Kidney (tissue), 14 donors: Measurements from ENCODE around the gene IARS1. TPM values are rescaled to one million over a fixed set of nuclear protein-coding genes. Genes with fewer than 3 reads are reported as not detected.

Experiments used
- DNase-seq, 5 donors: peaks; one replicate each; pipeline ENCODE4 v3.0.0-alpha.2; 2013 to 2020
- FAIRE-seq: peaks from 2 replicates; lab custom pipeline; 2012; peaks lifted over from hg19 to GRCh38; lab: Jason Lieb, UNC
- H3K27ac ChIP-seq, 2 donors: one replicate each; pipeline ENCODE4 v1.7.0; 2013; ENCODE audit warnings: low read depth in 2 of 2, low read length in 2 of 2, inconsistent platforms in 1 of 2
- H3K27me3 ChIP-seq: one replicate; pipeline ENCODE4 v1.7.1; 2013; ENCODE audit warnings: low read length, inconsistent platforms; ENCODE audit not compliant: control insufficient read depth, insufficient read depth
- H3K36me3 ChIP-seq, 3 donors: one replicate each; pipeline versions ENCODE4 v1.7.0 to v1.7.1; 2013; ENCODE audit warnings: low read length in 3 of 3, control low read depth in 1 of 3, inconsistent platforms in 1 of 3; ENCODE audit not compliant: insufficient read depth in 3 of 3, control insufficient read depth in 2 of 3
- H3K4me1 ChIP-seq, 3 donors: one replicate each; pipeline versions ENCODE4 v1.7.0 to v1.7.1; 2013; ENCODE audit warnings: low read length in 3 of 3, inconsistent platforms in 1 of 3, low read depth in 1 of 3; ENCODE audit not compliant: control insufficient read depth in 2 of 3, insufficient read depth in 2 of 3
- H3K4me3 ChIP-seq, 3 donors: one replicate each; pipeline versions ENCODE4 v1.7.0 to v1.8.1; 2013; ENCODE audit warnings: low read length in 3 of 3, control low read depth in 1 of 3, inconsistent platforms in 1 of 3
- H3K9ac ChIP-seq, 3 donors: one replicate each; pipeline versions ENCODE4 v1.7.0 to v1.7.1; 2013; ENCODE audit warnings: low read length in 3 of 3, control low read depth in 1 of 3, inconsistent platforms in 1 of 3
- H3K9me3 ChIP-seq, 3 donors: one replicate each; pipeline versions ENCODE4 v1.7.0 to v1.7.1; 2013; ENCODE audit warnings: low read length in 3 of 3, control low read depth in 1 of 3, inconsistent platforms in 1 of 3; ENCODE audit not compliant: control insufficient read depth in 2 of 3, insufficient read depth in 1 of 3
- intact Hi-C: fragments of 100-400 bp; cut with DNase I; formaldehyde crosslinking; loops from one replicate; pipeline ENCODE4 v1.11.1; 2022
- polyA plus RNA-seq: library from polyadenylated mRNA; stranded (reverse); fragments of 350-450 nt; fragmentation: Illumina TruSeq; extraction: RNeasy Lipid Tissue Mini Kit (QIAGEN cat#74804); gene quantifications from one replicate; pipeline ENCODE4 v1.2.3, GENCODE V29; 2014; ENCODE audit warnings: low read depth, low replicate concordance; ENCODE audit not compliant: insufficient read depth
- total RNA-seq: library from RNA; stranded (reverse); fragmentation: NEBNext Ultra II Directional; extraction: Animal tissue kit (Norgen Biotek cat#: 25700); gene quantifications from one replicate; pipeline ENCODE4 v1.2.1, GENCODE V29; 2021
- TF ChIP-seq, protein P1 (sequence below): IDR thresholded peaks from 3 replicates; pipeline ENCODE4 v1.5.1; 2012; ENCODE audit warnings: mild to moderate bottlenecking, moderate library complexity, borderline replicate concordance; ENCODE audit not compliant: insufficient read depth; ENCODE audit errors: extremely low read depth
- donor health status: control.
- donor health status: control.
- donor health status: control.
- donor health status: control.
- donor health status: control.
- donor health status: DM: yes; HTN: yes; CAD: no.
- donor health status: Normal renal cell carcinoma (clear cell type).

The IARS1 gene
- total and polyA plus RNA-seq, 2 donors from 2014 or later: 30.7 to 98.3 TPM

DNA sequence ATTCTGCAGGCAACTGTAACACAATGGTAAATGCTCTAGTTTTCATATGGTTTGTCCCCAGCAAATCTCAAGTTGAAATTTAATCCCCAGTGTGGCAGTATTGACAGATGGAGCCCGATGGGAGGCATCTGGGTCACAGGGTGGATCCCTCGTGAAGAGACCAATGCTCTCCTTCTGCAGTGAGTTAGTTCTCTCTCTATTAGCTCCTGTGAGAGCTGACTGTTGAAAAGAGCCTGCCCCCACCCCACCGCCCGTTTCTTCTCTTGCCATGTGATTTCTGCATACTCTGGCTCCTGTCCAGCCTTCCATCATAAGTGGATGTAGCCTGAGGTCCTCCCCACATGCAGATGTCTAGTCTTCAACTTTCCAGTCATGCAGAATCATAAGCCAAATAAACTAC lies 27.0 kb downstream of the IARS1 start:
- Histone ChIP-seq H3K9ac (no peak overlapping the region), H3K27ac (no peak overlapping the region), H3K27me3 (no peaks in the 10 kb centered on the region), H3K36me3 (peaks cover 19 to 77% (median 53%) of the 10 kb centered on the region in 3 donors), H3K9me3 (no peaks in the 10 kb centered on the region), H3K4me1 (no peaks in the 10 kb centered on the region), H3K4me3 (no peak overlapping the region)
- TF ChIP-seq, protein P1, sequence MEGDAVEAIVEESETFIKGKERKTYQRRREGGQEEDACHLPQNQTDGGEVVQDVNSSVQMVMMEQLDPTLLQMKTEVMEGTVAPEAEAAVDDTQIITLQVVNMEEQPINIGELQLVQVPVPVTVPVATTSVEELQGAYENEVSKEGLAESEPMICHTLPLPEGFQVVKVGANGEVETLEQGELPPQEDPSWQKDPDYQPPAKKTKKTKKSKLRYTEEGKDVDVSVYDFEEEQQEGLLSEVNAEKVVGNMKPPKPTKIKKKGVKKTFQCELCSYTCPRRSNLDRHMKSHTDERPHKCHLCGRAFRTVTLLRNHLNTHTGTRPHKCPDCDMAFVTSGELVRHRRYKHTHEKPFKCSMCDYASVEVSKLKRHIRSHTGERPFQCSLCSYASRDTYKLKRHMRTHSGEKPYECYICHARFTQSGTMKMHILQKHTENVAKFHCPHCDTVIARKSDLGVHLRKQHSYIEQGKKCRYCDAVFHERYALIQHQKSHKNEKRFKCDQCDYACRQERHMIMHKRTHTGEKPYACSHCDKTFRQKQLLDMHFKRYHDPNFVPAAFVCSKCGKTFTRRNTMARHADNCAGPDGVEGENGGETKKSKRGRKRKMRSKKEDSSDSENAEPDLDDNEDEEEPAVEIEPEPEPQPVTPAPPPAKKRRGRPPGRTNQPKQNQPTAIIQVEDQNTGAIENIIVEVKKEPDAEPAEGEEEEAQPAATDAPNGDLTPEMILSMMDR: no peak
- FAIRE-seq (no peak), DNase-seq (no peak)
- intact Hi-C loops: no loop called here

DNA sequence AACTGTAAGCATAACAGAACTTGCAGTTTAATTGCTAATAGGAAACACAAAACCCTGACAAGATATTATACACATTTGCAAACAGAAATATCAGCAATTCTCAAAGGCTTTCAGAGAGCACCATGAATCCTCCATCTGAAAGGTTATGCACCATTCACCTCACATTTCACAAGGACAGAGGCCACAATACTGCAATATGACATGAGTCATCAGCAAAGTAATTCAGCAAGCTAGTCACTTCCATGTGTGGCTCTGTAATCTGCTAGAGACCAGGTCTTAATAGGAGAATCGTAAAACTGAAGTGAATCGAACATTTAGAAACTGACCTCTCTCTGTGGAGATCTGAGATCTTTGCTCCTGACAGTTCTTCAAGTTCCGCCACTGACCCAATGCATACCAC lies 28.3 kb downstream of the IARS1 start:
- TF ChIP-seq, protein P1: no peak
- Histone ChIP-seq H3K27me3 (no peaks in the 10 kb centered on the region), H3K36me3 (peaks cover 12 to 64% (median 48%) of the 10 kb centered on the region in 3 donors), H3K4me3 (no peak overlapping the region), H3K9me3 (no peaks in the 10 kb centered on the region), H3K9ac (no peak overlapping the region), H3K4me1 (no peaks in the 10 kb centered on the region), H3K27ac (no peak overlapping the region)
- FAIRE-seq (no peak), DNase-seq (no peak)
- intact Hi-C loops: no loop called here

DNA sequence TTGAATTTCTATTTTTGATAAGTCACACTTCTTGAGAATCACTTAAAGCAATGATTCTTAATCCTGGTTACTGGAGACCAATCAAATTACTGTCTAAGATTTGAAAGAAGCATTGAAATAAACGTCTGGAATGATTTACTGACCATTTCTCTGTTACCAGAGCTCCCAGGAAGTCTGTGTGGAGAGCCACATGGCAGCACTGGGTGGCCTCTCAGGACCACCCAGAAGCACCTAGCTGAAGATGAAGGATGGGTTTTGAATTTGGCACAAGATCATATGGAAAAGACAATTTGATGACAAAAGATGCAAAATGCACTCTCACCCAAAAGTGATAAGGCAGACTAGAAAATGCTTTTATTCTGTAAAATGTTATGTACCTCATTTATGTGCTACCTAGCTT lies 30.4 kb downstream of the IARS1 start:
- Histone ChIP-seq H3K4me3 (no peak overlapping the region), H3K27ac (no peak overlapping the region), H3K4me1 (no peaks in the 10 kb centered on the region), H3K36me3 (peaks cover 9 to 66% (median 49%) of the 10 kb centered on the region in 3 donors), H3K9ac (no peak overlapping the region), H3K27me3 (no peaks in the 10 kb centered on the region), H3K9me3 (no peaks in the 10 kb centered on the region)
- TF ChIP-seq, protein P1: no peak
- DNase-seq (no peak), FAIRE-seq (no peak)
- intact Hi-C loops: no loop called here

DNA sequence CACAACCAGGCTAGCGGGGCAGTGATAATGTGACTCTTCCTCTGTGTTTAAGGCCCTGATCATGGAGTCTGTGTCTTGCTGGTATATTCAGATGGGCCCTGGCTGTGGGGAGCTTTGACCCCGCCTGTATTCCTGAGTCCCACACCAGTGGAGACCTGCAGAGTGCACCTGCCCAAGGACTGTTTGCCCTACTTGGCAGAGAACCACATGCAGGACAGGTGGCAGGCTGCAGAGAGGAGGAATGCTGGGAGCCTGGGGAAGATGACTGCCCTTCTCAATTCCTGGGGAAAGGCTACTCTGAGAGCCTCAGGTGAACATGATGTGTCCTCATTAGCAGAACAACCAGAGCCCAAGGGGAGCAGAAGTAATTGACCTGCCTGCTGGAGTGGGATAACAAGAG lies 36.2 kb downstream of the IARS1 start:
- FAIRE-seq (no peak), DNase-seq (no peak)
- Histone ChIP-seq H3K27me3 (no peaks in the 10 kb centered on the region), H3K9ac (no peak overlapping the region), H3K4me3 (no peak overlapping the region), H3K9me3 (no peaks in the 10 kb centered on the region), H3K4me1 (no peaks in the 10 kb centered on the region), H3K36me3 (peaks cover 11 to 60% (median 38%) of the 10 kb centered on the region in 3 donors), H3K27ac (no peak overlapping the region)
- intact Hi-C loops: no loop called here
- TF ChIP-seq, protein P1: no peak
